COLO829 (cell line): ENCODE measurements around the gene SOCS3.
"Not testable (repeated sequence)": the region's sequence is repeated elsewhere in the genome, so short reads cannot be mapped to it uniquely, and the experiment has no call there.

Experiments used
- DNase-seq: peaks from one replicate; pipeline ENCODE4 v3.0.0; 2012; ENCODE audit warnings: low spot score

Gene SOCS3

DNA sequence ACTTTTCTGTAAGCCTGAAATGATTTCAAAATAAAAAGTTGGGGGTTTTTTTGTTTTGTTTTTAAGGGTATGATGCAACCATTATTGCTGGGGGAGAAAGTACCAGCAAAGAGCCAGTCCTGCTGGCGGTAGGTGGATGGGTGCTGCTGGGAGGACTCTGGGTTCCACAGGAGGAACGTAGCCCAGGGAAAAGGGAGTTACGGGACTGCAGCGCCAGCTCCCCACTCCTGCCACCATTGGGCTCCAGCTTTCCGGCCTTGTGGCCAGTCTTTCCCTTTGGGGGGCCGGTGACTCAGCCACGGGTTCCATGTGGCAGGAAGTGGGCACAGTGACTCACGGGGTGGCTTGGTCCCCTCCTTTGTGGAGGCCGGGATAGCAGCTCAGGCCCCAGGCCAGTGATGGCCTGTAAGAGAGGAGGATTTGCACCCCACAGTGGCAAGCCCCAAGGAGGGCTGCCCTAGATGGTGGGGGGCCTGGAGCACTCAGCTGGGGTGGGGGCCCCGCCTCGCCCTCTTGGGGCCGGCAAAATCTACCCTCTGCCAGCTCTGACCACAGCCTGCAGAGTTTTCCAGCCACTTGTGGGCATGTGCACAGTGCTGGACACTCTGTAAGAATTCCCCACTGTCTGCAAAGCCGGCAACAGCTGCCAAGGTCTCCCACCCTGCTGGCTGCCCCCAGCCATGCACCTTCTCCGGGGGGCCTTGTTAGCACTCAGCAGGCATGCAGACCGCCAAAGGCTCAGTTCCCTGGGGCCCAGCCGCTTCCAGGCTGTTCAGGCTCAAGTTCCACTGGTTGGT, 30.4 kb downstream of the SOCS3 start:
- DNase-seq = no peak

DNA sequence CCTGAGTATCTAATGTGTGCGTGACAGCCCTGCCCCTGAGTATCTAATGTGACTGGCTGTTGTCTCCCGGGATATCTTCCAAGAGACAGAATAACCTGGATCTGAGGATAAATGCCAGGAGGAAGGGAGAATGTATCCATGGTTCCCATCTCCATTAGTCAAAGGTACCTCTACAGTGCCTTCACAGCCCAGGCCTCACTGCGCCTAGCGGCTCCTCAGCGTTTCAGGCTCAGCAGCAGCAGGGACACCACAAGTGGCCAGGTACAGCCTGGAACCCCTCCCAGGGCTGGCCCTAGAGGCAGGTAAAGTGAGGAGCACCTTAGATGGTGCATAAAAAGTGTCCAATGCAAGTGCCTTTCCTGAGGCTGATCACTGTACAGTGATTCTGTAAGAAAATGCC, 32.0 kb downstream of the SOCS3 start:
- no peak for DNase-seq

DNA sequence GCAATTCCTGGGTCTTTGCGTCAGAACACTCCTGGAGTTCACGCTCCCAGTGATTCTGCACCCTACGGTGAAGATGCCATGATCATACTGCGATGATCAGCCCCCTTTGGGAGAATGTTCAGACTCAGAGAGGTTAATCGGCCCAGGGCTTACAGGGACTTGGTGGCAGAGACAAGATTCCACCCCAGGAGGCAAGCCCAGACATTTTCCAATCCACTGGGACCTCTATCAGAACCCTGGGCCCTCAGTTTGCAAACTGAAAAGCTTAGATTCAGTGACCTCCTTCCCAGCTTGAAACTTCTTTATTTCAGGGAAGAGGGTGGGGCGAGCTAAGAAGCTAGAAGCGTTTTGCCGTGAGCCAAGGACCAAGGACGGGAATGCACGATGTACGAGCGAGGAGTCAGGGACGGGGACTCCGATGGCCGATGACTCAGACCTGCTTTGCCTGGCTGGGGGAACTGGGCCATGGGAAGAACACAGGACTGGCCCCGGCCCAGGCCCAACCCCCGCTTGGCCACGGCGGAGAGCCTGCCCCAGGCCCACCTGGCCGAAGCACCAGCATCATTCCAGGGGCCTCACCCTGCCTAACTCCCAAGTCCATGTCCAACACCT, 34.7 kb downstream of the SOCS3 start:
- no peak for DNase-seq

DNA sequence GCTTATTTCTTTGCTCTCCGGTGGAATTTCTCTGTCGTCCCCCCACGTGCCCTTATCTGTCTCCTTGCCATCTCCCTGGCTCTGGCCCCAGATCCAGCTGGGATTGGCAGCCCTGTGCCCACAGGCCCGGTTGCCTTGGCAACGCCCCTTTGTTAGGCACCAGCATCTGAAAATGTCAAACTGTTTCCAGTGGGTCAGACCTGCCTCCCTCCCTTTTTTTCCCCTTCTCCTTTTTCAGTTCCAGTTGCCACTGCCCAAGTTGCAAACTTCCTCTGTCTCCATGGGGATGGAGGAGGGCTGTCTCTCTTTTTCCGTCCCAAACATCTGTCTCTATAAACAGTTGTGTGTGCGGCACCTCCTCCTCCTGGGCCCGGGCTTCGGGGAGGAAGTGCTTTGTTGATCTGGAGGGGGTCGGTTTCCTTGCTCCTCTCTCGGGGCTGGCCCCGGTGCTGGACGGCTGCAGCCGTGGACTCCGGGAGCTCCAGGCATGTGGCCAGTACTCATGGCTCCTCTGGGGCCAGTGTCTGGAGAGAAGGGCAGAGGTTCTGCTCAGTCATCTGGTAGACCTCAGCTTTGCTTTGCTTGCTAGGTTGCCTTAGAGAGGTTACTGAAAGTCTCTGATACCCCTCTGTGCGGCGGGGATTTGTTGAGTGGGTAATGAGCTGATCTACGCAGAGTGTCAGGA, 35.3 kb downstream of the SOCS3 start:
- no peak for DNase-seq

DNA sequence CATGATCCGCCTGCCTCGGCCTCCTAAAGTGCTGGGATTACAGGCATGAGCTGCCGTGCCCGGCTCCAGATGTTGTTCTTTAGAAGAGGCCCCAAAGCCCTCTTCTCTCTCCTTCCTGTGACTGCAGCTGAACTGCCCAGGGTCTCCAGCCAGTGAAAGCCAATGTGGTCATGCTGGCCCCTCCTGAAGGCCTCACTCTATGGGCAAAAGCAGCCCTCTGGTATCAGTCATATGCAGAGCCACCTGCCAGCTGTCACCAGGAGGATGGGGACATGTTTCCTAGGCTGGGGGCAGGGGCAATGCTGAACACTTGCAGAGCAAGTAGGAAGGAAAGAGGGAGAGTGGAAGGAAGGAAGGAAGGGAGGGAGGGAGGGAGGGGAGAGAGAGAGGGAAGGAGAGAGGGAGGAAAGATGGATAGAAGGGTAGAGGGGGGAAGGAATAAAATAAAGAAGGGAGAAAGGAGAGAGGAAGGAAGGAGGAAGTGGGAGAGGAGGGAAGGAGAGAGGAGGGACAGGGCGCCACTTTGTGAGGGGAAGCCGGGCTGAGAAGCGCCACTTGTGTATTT, 36.0 kb downstream of the SOCS3 start:
- no peak for DNase-seq

DNA sequence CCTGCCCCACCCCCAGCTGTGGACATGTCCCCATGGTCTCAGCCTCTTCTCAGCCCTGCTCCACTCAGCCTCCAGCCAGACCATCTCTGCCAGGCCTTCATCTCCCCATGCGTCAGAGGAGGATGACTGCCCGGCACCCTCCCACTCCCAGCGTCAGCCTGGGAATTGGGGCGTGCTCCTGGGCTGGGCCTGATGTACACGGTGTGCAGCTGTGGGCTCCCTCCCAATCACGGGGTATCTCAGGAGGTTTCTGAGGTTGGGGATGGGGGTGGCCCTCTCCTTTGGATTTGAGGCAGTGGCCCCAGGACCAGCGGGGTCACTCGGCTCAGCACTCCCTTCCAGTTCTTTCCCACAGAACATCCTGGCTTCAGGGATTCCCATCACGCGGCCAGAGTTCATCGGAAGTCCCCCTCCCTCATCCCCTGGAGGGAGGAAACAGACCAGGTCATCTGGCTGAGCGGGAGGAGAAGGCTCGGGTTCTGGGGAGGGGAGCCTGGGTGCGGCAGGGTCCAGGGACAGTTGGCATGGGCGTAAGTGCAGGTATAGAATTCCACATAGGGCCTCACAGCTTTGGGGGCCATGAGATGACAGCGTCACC, 36.9 kb downstream of the SOCS3 start:
- no peak for DNase-seq

DNA sequence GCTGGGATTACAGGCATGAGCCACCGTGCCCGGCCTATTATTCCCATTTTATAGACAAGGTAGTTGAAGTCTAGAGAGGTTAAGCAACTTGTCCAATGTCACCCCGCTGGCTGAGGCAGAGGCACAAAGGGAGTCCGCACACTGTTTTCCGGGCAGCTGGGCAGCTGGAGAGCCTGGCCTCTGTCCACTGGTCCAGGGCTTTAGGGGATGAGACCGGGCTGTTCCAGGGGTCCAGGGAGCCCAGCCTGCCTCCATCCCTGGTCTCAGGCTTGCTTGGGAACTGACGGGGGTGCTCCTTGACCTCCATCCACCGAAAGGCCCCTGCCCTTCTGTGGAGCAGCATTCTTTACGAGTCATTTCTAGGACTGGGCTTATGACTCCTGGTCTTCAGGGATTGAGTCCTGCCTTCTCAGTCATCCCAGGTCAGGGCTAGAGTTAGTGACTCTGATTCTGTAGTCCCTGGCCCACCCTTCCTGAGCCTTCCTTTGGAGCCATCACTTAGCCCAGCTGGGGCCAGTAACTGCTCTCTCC, 37.5 kb downstream of the SOCS3 start:
- no peak for DNase-seq

DNA sequence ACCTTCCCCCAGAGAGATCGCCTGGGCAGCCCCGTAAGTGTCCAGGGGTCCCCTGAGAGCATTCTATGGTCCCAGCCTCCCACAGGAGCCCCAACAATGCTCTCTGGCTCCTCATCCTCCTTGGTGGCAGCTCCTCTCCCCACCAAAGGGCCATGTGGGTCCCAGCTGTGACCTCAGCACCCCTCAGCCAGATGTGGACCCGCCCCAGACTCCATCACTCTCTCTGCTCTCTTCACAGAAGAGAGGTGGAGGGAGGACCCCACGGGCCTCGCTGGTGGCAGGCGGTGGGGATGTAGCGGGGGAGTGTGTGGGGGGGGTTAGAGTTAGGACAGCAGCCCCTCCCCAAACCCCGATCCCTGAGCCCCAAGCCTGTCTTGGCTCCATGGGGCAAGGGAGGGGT, 41.0 kb downstream of the SOCS3 start:
- no peak for DNase-seq

DNA sequence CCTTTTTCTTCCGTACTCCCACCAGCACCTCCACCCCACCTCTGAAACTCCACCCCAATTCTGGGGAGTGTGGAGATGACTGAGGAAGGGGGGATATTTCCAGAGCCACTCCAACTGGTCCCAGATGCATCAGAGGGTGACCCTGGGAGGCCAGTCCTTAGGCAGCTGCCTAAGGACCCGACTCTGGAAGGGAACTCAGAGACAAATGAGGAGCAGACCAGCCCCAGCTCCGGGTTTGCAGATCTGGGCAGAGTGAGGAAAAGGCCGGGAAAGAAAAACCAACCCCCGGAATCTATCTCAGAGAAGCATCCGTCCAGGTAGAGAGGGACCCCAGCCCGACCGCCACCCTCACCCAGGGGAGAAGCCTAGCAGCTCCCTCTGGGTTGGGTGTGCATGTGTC, 41.5 kb downstream of the SOCS3 start:
- DNase-seq = no peak

DNA sequence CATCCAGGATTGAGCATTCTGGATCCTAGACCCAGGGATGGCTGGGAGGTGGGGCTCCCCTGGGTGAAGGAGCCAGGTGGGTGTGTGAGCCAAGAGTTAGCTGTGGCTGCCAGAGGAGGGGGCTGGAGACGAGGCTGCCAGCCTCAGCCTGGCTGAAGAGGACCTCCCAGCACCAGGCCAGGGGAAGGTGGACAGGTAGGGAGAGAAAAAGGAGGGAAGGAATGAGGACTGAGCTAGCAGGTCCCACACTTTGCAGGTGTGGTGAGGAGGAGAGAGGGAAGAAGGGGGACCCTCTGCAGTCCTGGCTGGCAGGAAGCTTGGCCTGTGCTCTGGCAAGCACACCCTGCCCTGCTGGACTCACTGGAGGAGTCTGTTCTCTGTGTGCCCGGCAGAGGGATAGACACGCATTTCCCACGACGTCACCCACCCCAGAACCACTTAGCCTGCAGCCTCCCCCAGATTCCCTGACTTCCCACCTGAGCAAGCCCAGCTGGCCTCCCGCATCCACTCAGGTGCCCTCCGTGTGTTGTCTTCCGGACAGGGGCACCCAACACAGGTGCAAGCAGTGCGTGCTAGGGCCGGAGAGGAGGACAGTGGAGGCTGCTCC, 42.0 kb downstream of the SOCS3 start:
- no peak for DNase-seq

DNA sequence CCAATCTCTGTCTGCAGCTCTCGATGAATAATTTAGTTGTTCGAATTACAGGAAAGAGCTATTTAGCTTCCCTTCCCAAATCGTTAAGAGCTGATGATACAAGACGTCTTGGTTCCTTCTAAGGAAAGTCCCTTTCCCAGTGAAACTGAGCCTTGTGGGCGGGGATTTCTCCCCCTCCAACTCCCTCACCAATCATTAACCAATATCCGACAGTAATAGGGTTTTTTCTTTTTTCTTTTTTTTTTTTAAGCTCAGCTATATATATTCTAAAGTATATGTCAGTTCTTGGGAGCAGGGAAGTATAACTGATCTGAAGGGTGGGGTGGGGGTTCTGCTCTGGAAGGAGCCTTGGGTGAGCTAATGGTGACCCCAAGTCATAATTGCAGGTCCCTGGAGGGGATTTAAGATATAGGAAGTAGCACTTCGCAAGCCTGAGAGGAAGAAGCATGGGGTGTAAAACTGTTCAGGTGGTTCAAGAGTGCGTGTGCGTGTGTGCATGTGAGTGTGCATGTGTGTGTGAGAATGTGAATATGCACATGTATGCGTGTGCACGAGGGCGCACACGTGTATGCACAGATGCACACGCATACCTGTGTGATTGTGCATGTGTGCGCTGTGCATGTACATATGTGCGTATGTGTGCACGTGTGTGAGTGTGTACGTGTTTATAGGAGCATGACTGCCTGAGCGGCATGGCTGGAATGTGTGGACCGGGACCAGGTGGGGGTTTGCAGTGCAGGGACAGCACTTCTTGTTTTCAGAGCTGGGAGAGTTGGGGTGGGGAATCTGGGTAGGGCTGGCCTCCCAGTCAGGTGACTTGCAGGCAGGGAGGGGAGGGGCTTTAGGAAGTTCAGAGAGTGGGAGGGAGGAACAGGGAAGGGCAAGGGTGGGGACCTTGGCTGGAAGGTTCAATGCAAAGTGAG, 42.7 kb downstream of the SOCS3 start:
- DNase-seq = no peak

DNA sequence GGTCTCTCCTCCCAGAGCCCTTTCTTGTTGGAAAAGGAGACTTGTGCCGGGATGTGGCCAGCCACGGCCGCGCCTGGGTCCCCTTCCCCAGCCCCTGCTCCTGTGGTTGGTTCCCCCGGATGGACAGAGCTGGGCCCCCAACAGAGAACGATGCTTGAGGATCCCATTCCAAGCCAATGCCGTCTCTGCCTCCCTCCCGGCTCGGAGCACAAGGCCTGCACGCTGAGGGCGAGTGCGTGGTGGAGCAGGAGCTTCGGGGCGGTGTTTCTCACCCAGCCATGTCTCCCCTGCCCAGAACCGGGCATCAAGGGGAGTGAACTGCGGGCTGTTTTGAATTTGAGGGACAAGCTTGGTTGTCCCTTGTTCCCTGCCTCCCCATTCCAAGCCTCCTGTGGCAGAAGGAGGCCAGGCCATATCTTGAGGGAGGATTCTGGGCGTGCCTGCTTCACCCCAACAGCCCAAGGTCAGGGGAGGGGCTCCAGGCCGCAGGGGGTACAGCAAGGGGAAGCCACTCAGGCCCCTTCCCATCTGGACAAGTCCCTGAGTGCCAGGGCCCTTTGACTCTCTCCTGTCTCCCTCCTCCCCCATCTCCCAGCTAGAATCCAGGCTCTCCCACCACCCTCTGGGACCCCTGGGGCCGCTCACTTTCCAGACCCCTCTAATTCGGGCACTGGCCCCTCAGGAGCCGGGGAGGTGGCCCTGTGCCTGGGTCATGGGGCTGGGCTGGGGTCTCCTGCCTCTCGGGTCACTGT, 43.6 kb downstream of the SOCS3 start:
- no peak for DNase-seq

DNA sequence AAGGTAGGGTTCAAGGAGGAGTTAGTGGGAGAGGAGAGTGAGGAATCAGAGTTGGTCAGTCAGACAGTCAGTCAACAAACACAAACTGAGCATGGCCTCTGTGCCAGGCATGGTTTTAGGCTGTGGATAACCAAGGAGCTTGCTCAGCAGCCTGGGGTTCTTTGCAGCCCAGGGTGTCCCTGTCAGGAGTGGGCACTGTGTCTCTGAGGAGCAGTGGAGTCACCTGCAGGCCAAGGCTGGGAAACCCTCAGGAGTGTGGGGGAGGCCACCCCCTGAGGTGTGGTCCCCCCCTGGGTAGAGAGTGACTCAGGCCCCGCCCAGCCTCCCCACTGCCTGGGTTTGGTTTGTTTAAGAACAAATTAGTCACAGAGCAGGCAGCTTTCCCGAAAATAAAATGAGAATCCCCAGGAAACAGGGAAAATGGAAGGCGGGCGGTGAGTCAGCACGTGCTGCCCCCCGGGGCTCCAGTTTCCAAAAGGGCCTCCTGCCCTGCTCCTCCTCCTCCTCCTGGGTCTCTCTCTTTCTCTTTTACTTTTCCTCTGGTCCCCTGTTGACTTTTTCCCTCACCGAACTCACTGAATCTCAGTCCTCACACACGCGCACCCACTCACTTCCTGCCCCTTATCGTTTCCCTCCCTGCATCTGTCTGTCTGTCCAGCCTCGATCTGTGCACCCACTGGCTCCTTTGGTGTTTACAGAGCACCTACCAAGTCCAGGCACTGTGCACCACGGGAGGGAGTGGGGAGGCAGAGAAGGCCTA, 44.3 kb downstream of the SOCS3 start:
- DNase-seq = peak; percentile 60

DNA sequence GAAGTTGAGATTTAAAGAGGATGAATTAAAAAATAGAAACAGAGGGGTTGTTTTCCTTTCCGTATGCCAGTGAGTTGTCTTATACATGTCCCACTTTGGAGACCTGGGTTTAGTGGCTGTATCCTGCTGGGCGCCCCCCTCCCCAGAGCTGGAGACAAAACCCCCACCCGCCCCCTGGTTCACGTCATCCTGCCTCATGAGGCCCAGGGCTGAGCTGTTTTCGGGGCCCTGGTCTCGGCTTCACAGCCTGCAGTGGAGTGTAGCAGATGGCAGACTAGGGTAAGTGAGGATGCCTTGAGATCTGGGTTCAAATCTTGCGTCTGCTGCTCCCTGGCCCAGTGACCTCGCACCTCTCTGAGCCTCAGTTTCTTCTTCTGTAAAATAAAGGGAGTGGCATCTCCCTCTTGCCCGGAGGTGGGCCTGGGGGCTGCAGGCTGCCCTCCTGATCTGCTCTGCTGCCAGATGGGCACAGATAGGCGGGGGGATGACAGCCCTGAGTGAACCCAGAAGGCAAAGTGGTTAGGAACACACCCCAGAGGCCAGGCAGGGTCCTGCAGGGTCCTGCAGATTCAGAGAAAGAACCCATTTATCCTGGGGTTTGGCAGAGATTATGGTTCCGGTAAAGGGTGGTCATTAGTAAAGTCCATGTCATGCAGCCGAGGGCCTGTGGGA, 45.1 kb downstream of the SOCS3 start:
- no peak for DNase-seq

DNA sequence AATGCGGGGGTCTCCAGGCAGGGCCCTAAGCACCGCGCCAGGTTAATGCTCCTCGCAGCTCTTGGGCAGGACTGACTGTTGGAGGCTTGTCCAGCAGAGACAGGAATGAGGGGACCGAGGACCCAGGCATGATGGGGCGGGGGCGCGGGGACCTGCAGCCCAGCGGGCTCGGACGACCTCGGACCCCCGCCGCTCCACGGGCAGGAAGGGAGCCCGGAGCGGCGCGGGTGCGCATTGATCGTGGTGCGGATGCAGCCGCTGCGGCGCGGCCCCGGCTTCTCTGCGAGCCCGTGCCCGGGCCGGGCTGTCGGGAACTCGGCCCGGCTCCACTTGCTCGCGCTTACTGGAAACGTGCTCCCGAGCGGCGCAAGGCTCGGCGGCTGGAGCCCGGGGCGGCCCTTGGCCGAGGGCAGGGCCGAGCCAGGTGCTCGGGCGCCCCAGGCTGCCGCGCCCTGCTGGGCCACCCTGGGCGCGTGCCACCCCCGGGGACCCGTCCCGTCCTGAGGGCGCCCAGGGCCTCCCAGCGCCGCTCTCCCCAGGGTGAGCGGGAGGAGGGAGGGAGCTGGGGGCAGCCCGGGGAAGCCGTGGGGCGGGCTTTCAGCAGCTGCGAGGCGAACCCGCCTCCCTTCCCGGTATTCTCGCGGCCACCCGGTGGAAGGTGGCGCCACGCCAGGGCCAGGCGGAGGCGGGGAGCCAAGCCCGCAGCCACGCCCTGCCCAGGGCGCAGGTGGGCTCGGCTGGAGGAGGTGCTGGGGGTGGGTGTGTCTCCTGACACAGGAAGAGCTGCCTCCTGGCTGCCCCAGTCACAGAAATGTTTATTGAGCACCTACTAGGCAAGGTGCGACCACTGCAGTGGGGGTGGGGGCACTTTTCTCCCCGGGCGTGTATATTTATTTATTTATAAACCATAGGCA, 45.9 kb downstream of the SOCS3 start:
- DNase-seq = peak; percentile 64

DNA sequence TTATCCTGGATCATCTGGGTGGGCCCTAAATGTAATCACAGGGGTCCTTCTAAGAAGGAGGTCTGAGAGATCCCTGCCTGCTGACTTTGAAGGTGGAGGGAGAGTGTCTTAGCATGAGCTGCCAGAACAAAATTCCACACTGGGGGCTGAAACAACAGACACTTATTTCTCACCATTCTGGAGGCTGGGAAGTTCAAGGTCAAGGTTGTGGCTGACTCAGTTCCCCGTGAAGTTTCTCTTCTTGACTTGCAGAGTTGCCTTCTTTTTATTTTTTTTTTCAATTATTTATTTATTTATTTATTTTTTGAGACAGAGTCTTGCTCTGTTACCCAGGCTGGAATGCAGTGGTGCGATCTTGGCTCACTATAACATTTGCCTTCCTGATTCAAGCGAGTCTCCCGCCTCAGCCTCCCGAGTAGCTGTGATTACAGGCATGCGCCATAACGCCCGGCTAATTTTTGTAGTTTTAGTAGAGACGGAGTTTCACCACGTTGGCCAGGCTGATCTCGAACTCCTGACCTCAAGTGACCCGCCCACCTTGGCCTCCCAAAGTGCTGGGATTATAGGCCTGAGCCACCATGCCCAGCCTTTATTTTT, 50.1 kb downstream of the SOCS3 start:
- DNase-seq = not testable (repeated sequence)
